Transverse colon (tissue), 4 donors: ENCODE measurements around the gene FRS3.

Experiments used
- CTCF ChIP-seq, 5 experiments: fragments of 200-600 bp in 3 of 5; fragments of 450-650 bp in 2 of 5; sonication (generic) in 3 of 5; IDR thresholded peaks; 1 replicate in 2 of 5; 2 replicates in 3 of 5; pipeline ENCODE4 v1.5.1; 2016 to 2017; ENCODE audit warnings: antibody characterized with exemption in 5 of 5, inconsistent platforms in 3 of 5, mild to moderate bottlenecking in 2 of 5, moderate library complexity in 1 of 5
- POLR2A ChIP-seq: fragments of 450-650 bp; IDR thresholded peaks from one replicate; pipeline ENCODE4 v1.6.1; 2016; ENCODE audit warnings: antibody characterized with exemption, mild to moderate bottlenecking, moderate library complexity
- POLR2AphosphoS5 ChIP-seq, 3 donors: sonication (generic); formaldehyde crosslinking; IDR thresholded peaks; one replicate each; pipeline ENCODE4 v1.6.1; 2016; ENCODE audit warnings: antibody characterized with exemption in 3 of 3

DNA sequence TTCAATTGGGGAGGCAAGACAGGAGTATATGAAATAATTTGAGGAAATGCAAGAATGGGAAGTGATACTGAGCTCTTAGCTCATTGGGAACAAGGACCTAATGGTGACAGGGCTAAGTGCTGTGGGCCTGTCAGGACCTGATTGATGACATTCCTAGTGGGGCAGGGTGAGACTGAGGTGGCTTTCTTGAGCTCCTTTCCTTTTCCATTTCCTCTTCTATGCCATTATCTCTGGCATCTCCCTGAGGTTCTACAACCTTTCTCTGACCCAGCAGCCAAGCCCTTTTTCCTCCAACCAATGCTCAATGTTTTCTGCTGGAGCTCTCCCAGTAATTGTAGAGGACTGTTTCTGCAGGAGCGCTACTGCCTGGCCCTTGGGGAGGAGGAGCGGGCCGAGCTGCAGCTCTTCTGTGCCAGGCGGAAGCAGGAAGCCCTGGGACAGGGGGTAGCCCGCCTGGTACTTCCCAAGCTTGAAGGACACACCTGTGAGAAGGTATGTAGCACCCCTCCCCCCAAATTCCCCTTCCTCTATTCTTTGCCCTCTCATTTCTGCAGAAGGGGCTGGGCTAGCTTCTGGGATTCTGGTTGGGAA is 5.0 kb upstream of the FRS3 start:
- TF ChIP-seq CTCF (IDR thresholded peaks at IDR 0.05) (no peak), POLR2A (no peak), POLR2AphosphoS5 (IDR thresholded peaks at IDR 0.05) (no peak)
